Measurements from ENCODE around the gene ENPP5. TPM values are rescaled to one million over a fixed set of nuclear protein-coding genes. Genes with fewer than 3 reads are reported as not detected.

ENPP5 gene
- total RNA-seq, 1 experiment from 2014 or later: 2.3 TPM

GRCh38 chr6:46218457-46218856, 47.7 kb upstream of the ENPP5 start:
- intact Hi-C loops (cut with micrococcal nuclease; ENCODE audit: unreplicated experiment): no loop called here
- Histone ChIP-seq H3K36me3 (ENCODE audit: control insufficient read depth, insufficient read depth, low read length) (no peaks in the 10 kb centered on the region), H3K27me3 (replicated peaks; ENCODE audit: control insufficient read depth, insufficient read depth, low read length) (no peaks in the 10 kb centered on the region), H3K4me1 (no peaks in the 10 kb centered on the region), H3K9me3 (no peaks in the 10 kb centered on the region), H3K4me3 (ENCODE audit: low read depth, low read length) (no peak overlapping the region)
- Mint-ChIP-seq H3K27ac (ENCODE audit: unreplicated experiment) (no peak overlapping the region), H3K9me3 (ENCODE audit: unreplicated experiment) (no peaks in the 10 kb centered on the region), H3K27me3 (ENCODE audit: insufficient read depth, unreplicated experiment) (peaks cover 7% of the 10 kb centered on the region), H3K36me3 (ENCODE audit: insufficient read depth, unreplicated experiment) (no peaks in the 10 kb centered on the region), H3K4me3 (ENCODE audit: unreplicated experiment) (no peak overlapping the region), H3K4me1 (ENCODE audit: low read depth, unreplicated experiment) (no peaks in the 10 kb centered on the region)
- no peak for DNase-seq
- ChIA-PET CTCF (no interaction called here), POLR2A (no interaction called here)
- BruUV-seq (replicated peaks): no TSS peak
- TF ChIP-seq CTCF (IDR thresholded peaks at IDR 0.05; ENCODE audit: insufficient read depth in 1 of 2, low read depth in 1 of 2, low read length in 1 of 2, severe bottlenecking in 1 of 2, unreplicated experiment in 1 of 2): no peak

- ChIA-PET POLR2A (no interaction called here), CTCF (no interaction called here)
- Mint-ChIP-seq H3K36me3 (ENCODE audit: insufficient read depth, unreplicated experiment) (no peaks in the 10 kb centered on the region), H3K9me3 (ENCODE audit: unreplicated experiment) (no peaks in the 10 kb centered on the region), H3K4me3 (ENCODE audit: unreplicated experiment) (no peak overlapping the region), H3K27ac (ENCODE audit: unreplicated experiment) (no peak overlapping the region), H3K27me3 (ENCODE audit: insufficient read depth, unreplicated experiment) (peaks cover 3% of the 10 kb centered on the region), H3K4me1 (ENCODE audit: low read depth, unreplicated experiment) (no peaks in the 10 kb centered on the region)
- Histone ChIP-seq H3K27me3 (replicated peaks; ENCODE audit: control insufficient read depth, insufficient read depth, low read length) (no peaks in the 10 kb centered on the region), H3K4me1 (no peaks in the 10 kb centered on the region), H3K36me3 (ENCODE audit: control insufficient read depth, insufficient read depth, low read length) (no peaks in the 10 kb centered on the region), H3K4me3 (ENCODE audit: low read depth, low read length) (no peak overlapping the region), H3K9me3 (no peaks in the 10 kb centered on the region)
- no peak for DNase-seq
- intact Hi-C loops (cut with micrococcal nuclease; ENCODE audit: unreplicated experiment): no loop called here
- no peak for TF ChIP-seq CTCF (IDR thresholded peaks at IDR 0.05; ENCODE audit: insufficient read depth in 1 of 2, low read depth in 1 of 2, low read length in 1 of 2, severe bottlenecking in 1 of 2, unreplicated experiment in 1 of 2)
- BruUV-seq (replicated peaks): no TSS peak
Observed at GRCh38 chr6:46217671-46218131, 46.9 kb upstream of the ENPP5 start.

- H3K27ac Mint-ChIP-seq (ENCODE audit: unreplicated experiment): no peak overlapping the region
- ChIA-PET POLR2A (no interaction called here), CTCF (no interaction called here)
- H3K4me3 ChIP-seq (ENCODE audit: low read depth, low read length): no peak overlapping the region
- no peaks in the 10 kb centered on the region for H3K27me3 ChIP-seq (replicated peaks; ENCODE audit: control insufficient read depth, insufficient read depth, low read length)
- H3K36me3 Mint-ChIP-seq (ENCODE audit: insufficient read depth, unreplicated experiment): no peaks in the 10 kb centered on the region
- H3K27me3 Mint-ChIP-seq (ENCODE audit: insufficient read depth, unreplicated experiment): no peaks in the 10 kb centered on the region
- H3K4me1 Mint-ChIP-seq (ENCODE audit: low read depth, unreplicated experiment): no peaks in the 10 kb centered on the region
- no peaks in the 10 kb centered on the region for H3K9me3 Mint-ChIP-seq (ENCODE audit: unreplicated experiment)
- no peaks in the 10 kb centered on the region for H3K9me3 ChIP-seq
- no peak overlapping the region for H3K4me3 Mint-ChIP-seq (ENCODE audit: unreplicated experiment)
- intact Hi-C loops (cut with micrococcal nuclease; ENCODE audit: unreplicated experiment): no loop called here
- TF ChIP-seq CTCF (IDR thresholded peaks at IDR 0.05; ENCODE audit: insufficient read depth in 1 of 2, low read depth in 1 of 2, low read length in 1 of 2, severe bottlenecking in 1 of 2, unreplicated experiment in 1 of 2): no peak
- no TSS peak for BruUV-seq (replicated peaks)
- DNase-seq: no peak
- no peaks in the 10 kb centered on the region for H3K36me3 ChIP-seq (ENCODE audit: control insufficient read depth, insufficient read depth, low read length)
- no peaks in the 10 kb centered on the region for H3K4me1 ChIP-seq
Observed at GRCh38 chr6:46216879-46217278, 46.1 kb upstream of the ENPP5 start.

Measured in Caco-2 (cell line).